HG02870 (cell line): ENCODE data around the gene KCNAB3.

ENCODE experiments used
- ATAC-seq: cut with Tn5 transposase; IDR thresholded peaks from one replicate; pipeline ENCODE4 v1.9.1; 2021; ENCODE audit warnings: mild to moderate bottlenecking, moderate library complexity; ENCODE audit not compliant: unreplicated experiment

KCNAB3 gene

DNA sequence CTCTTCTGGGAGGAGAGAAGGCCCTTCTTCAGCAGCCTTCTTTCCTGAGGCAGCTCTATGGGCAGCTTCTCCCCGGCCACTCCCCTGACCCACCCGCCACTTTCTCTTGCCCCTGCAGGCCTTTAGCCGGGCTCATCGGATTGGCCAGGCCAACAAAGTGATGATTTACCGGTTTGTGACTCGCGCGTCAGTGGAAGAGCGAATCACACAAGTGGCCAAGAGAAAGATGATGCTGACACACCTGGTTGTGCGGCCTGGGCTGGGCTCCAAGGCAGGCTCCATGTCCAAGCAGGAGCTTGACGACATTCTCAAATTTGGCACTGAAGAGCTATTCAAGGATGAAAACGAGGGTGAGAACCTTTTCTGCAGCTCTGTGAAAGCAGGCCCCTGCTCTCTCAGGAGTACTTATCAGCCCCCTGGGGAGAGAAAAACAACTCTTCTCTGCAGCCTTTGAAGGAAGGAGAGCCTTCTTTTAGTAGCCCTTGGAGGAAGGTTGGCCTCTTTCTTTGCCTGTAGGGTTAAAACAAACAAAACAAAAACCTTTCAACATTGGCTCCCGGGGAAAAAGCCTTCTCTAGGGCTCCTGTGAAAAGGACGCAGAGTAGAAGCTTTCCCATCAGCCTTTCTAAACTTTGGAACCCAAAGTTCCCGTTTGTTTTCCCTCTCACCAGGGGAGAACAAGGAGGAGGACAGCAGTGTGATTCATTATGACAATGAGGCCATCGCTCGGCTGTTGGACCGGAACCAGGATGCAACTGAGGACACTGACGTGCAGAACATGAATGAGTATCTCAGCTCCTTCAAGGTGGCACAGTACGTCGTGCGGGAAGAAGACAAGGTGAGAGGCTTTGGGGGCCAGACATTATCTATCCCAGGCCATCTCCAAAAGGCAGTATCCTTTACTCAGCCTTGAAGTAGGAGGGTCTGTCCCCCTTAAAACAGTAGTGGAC is 26.2 kb downstream of the KCNAB3 start:
- ATAC-seq: no peak

DNA sequence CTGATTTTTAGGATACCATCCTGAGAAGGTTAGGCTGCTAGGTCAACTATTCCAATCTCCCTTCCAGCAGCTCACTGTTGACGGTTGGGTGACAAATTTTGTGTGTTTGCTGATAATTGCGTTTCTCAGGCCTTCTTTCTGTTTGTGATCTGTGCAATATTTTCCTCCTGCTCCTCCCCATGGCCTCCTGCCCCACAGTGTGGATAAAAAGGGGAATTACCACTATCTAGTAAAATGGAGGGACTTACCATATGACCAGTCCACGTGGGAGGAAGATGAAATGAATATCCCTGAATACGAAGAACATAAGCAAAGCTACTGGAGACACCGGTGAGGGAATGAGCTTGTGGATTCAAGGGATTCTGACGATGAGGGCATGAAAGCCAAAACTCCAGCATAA is 31.9 kb downstream of the KCNAB3 start:
- no peak for ATAC-seq

DNA sequence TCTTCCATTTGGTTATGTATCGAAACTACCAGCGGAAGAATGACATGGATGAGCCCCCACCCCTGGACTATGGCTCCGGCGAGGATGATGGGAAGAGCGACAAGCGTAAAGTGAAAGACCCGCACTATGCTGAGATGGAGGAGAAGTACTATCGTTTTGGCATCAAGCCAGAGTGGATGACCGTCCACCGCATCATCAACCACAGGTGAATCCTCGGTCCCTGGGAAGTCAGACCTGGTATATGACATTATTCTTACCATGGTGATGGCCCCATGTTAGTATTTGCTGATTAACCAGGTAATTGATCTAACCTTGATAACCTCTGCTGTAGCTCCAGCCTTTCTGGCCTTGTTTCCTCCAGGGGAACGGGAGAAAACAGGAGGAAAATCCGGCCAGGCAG is 32.6 kb downstream of the KCNAB3 start:
- ATAC-seq: no peak

DNA sequence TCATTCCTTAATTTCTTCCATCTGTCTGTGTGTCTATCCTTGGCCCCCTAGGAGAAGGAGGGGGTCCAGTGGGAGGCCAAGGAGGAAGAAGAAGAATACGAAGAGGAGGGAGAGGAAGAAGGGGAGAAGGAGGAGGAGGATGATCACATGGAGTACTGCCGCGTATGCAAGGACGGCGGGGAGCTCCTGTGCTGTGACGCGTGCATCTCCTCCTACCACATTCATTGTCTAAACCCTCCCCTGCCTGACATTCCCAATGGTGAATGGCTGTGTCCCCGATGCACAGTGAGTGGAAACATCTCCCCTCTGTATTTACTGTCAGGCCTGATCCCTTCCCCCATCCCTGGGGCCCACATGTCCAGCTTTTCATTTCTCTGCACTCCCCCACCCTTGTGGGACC is 34.8 kb downstream of the KCNAB3 start:
- ATAC-seq: no peak

DNA sequence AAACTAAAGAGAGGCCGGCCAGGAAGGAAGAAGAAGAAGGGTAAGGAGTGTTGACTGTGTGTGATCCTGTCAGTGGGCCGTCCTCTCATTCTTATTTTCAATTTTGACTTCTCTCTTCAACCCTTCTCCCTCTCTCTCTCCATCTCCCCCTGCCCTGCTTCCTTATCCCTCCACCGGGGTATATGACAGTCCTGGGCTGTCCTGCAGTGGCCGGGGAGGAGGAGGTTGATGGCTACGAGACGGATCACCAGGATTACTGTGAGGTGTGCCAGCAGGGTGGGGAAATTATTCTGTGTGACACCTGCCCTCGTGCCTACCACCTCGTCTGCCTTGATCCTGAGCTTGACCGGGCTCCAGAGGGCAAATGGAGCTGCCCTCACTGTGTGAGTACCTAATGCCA is 35.4 kb downstream of the KCNAB3 start:
- no peak for ATAC-seq

DNA sequence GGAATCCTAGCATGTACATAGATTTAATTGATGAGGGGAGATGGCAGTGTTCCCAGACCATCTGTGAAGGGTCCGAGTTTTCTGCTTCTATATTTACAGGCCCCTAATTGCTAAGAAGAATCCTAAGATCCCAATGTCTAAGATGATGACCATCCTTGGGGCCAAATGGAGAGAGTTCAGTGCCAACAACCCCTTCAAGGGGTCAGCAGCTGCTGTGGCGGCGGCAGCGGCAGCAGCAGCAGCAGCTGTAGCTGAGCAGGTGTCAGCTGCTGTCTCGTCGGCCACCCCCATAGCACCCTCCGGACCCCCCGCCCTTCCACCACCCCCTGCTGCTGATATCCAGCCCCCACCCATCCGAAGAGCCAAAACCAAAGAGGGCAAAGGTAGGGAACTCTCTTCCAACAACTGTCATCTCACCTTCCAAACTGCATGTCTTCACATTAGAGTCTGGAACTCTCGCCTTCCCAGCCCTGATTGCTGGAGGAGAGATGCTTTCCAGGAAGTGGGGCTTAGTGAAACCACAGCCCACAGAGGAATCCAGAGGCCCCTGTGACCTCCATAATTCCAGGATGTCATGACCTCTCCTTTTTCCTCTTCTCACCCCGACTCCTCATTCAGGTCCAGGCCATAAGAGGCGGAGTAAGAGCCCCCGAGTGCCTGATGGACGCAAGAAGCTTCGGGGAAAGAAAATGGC is 36.3 kb downstream of the KCNAB3 start:
- ATAC-seq: no peak

DNA sequence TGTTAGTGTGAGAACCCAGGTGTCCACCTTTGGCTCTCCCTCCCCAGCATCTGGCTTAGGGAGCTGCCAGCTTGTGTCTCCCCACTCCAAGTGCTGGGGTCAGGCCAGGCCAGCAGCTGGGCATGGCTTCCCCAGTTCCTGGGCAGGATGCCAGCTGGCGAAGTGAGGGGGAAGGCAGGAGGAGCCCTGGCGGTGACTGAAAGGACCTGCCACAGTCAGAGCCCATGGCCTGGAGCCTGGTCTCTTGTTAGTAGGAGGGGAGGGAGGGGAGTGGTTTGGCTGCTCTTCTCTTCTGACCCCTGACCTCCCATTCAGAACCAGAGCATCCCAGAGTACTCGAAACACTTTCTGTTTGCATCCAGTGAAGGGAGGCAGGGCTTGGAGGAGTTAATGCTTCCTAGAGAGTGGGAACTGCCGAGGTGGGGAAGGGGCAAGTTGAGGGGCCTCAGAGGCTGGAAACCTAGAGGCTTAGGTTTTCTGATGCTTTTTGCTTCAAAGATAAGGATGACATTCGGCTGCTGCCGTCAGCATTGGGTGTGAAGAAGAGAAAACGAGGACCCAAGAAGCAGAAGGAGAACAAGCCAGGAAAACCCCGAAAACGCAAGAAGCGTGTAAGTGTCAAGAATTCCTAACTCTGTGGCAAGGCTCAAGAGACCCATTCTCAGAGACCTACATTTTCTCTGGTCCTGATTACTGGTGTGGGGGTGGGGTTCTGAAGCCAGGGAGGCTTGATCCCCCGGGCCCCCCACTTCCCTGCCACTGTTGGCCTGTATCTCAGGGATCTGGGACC is 40.3 kb downstream of the KCNAB3 start:
- no peak for ATAC-seq

DNA sequence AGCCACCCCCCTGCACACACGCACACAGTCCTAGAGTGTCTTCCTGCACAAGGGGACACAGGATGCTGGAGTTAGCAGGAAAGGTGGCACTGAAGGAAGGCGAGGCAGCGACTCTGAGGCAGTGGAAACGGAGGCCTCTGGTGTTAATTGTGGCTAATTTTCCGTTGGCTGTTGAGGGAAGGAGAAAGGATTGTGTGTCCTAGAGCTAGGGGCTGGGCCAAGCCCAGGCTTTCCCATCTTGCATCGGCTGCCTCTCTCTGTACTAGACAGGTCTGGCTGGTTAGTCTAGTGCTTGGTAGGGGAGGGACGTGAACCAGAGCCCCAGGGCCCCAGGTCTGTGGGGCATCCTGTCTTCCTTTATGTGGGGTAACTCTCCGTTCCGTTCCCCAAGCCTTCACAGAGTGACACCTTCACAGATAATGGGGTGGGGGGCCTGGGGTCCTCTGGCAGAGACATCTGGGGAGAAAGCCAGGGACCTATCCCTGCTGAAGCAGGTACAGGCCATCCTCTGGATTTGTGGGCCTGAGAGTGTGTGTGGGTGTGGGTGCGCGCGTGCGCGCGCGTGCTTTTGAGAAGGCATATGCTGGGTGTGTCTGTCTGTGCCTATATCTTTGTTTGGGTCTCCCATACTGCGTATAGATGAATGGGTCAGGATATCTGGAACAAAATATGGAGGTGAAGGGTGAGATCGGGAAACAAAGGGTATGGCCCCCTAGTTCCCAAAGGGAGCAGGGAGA is 41.3 kb downstream of the KCNAB3 start, which contains the start of gene CHD3:
Gene CHD3, plus strand, starts transcription at position 606 of the 737 bp plus-strand sequence. CDS start 212 bp downstream, outside the sequence.
- no peak for ATAC-seq

DNA sequence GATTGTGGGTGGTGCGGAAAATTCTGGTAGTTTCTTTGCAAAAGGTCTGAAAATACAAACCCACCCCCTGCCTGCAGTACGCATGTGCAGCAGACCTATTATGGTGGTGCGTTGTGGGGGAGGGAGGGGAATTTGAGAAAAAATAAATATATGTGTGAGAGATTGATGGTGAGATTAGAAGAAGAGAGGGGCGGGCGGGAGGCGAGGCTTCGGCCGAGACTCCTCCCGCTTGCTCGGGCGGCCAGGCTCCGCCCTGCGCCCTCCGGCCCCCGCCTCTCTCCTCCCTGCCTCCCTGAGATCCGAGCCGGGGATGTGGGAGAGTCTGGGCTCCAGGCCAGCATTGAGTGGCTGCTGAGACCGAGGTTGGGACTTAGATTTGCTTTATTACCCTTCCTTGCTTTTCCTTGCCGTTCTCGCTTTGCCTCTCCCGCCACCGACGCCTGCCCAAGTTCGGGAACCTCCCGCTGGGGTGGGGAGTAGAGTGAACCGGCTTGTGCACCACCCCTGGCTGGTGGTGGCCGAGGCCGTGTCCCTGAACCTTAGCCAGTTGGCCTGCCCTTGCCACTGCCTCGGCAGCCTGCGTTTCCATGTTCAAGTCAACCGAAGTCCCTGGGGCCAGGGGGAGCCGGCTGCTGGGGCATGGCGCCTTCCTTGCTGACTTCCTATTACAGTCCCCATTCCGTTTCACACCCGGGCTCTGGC is 42.0 kb downstream of the KCNAB3 start:
- ATAC-seq: no peak

DNA sequence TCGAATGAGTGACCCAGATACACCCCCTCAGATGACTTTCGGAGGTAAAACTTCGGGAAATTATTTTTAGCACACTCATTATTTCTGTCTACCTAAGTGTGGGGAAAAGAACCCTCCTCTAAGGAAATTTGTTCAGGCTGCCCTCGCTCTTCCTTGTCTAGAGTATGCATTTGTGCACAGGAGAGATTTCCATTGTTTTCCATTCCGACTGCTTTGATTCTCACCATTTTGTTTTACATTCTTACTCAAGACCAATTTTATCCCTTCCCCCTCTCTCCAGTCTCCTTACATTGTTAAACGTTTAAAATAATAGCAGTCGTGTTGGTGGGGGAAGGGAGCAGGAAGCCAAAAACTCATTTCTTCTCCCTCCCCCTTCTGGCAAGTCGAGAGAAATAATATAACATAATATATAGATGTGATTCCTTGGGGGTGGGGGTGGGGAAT is 42.6 kb downstream of the KCNAB3 start:
- ATAC-seq: no peak

DNA sequence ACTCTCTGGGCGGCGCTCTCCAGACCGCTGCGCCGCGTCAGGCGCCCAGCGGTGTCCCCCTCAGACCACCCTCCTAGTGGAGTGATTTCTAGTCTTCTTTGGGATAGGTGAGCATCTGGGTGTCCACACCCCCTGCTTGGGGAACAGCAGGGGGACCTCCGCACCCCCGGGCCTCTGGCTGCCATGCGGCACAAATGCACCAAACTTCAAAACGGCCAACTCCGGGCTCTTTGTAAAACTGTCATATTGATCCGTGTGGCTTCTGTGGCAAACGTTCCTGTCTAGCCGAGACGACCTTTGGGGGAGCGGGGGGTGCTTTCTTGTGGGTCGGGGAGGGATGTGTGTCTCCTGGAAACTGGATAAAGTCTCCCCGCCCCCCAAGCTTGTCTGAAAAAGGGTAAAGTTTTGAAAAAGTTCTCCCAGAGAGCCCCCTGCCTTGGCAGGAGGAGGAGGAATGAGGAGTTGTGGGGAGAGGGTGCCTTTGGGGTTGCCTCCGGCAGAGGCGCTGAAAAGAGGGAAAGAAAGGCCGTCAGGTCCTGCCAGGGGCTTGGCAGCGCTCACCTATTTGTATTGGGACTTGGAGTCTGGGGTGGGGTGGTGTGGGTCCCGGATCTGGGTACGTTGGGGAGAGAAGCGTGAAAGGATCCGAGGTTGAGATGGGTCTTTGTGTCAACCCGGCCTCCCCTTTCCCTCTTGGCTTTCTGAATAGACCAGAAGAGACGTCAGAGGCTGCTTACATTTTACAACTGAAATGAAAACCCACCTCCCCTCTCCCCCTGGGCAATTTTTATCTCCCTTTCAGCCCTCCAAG is 43.2 kb downstream of the KCNAB3 start:
- no peak for ATAC-seq

DNA sequence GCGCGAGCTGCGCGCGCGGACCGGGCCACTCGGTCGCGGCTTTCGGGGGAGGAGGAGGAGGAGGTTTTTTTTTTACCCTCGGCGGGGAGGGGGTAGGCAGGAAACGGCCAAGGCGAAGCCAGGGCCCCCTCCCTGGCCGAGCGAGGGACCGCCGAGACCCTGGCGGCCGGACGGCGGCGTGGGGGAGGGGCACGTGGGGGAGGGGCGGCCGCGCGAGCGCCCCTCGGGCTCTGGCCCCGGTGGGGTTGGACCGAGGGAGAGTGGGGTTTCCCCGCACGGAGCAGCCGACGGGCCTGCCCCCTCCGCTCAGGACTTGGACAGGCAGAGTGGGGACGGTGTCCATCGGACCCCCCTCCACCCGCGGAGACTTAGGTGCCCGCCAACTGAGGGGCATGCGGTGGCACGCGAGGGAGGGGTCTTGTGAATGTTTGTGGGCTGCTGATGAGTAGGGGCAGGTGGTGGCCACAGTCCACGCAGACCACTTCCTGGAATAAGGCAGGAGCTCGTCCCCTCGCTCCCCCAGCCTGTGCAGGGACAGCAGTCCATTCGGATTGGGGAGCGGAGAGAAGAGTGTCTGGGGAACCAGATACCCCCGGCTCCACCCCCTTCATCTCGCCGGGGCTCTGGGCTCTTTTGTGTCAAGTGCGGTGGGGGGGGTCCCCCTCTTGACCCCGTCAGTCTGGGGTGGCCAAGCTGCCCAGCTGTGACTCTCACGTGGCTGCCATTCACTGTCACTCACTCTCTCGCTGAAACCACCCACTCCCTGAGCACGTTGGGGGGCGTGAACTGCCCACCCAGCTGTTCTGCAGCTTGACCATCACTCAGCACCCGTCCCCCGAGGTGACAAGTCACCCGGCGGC is 44.1 kb downstream of the KCNAB3 start:
- no peak for ATAC-seq

DNA sequence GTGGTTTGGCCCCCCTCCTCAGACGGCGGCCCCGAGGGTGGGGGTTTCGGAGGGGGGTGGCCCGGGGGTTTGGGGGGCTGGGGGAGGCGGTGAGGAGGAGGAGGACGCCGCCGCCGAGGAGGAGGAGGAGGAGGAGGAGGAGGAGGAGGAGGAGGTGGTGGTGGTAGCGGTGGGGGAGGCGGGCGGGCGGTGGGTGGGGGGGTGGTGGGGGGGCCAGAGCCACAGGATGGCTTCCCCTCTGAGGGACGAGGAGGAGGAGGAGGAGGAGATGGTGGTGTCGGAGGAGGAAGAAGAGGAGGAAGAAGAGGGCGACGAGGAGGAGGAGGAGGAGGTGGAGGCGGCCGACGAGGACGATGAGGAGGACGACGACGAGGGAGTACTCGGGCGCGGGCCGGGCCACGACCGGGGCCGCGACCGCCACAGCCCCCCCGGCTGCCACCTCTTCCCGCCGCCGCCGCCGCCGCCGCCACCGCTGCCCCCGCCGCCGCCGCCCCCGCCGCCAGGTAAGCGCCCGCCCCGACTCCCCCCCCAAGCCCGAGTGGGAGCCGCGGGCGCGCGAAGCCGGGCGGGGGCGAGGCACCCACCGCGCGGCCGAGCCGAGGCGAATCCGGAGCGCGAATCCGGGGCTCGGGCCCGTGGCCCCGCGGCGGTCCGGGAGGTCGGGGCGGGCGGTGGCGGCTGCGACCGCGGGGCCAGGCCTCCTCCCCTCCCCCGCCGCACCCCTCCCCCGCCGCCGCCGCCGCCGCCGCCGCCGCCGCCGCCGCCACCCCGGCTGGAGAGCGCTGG is 44.9 kb downstream of the KCNAB3 start:
- ATAC-seq: no peak

DNA sequence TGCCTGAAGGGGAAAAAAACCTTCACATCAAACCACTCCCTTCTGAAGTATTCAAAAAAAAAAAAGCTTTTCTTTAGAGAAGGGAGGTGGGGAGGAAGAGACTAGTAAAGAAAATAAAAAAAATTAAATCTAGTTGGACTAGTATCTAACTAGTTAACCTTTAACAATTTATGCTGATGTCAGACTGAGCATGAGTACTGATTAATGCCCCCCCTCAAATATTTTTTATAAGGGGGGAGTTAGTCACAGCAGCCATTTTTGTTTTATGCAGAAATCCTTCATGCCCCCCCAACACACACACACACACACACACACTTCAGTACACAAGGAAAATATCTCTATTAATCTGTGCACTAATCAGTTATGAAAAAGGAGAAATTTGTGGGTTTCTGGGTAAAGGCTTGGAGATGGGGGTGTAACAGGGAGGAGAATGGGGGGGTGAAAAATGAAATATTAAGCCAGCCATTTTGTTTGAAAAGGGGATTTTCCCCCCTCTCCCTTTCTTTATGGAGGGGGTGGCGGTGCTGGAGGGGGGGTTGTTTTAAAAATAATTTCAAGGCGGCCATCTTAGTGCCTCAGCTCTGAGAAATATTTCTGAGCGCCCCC is 45.8 kb downstream of the KCNAB3 start:
- ATAC-seq: no peak

DNA sequence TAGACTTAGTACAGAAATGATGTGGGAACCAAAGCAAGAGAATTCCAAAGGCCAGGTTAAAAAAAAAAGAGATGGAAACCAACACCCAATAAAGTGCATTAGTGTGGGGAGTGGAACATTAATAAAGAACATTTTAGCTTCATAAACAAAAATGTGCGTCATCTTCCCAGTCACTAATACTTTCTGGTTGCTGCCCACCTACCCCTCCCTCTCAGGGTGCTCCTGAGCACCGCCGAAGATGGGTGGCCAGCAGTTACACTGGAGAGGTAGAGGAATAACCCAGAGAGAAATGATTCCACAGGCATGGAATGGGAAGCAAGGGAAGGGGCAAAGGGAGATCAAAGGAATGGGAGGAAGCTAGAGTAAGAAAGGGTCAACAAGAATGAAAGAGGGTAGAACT is 47.0 kb downstream of the KCNAB3 start:
- ATAC-seq: no peak

DNA sequence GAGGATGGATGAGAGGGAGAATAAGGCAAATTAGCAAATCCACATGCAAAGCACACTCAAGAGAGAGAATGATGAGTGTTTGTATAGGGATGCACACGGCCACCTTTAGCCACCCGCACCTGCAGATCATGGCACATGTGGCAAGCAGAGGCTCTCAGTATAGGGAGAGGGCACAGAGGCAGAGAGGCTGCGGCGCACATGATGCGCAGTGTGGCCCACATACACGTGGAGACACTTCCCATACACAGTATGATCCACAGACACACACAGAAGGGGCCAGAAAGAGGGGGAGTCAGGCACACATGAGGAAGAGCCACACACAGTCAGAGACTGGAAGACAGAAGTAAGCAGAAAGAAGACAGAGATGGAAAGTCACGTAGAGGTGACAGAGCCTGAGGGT is 47.6 kb downstream of the KCNAB3 start:
- ATAC-seq: no peak
